AG09319 (cell line): Measurements from ENCODE around the gene RAMP1.

ENCODE experiments used
- DNase-seq: peaks from one replicate; pipeline ENCODE4 v3.0.0-alpha.2; 2010; ENCODE audit warnings: low read depth; ENCODE audit errors: extremely low read depth
- CTCF ChIP-seq: IDR thresholded peaks from 2 replicates; pipeline ENCODE4 v1.5.1; 2011; ENCODE audit warnings: low read depth, mild to moderate bottlenecking, inconsistent platforms, low read length, moderate library complexity

Gene RAMP1

DNA sequence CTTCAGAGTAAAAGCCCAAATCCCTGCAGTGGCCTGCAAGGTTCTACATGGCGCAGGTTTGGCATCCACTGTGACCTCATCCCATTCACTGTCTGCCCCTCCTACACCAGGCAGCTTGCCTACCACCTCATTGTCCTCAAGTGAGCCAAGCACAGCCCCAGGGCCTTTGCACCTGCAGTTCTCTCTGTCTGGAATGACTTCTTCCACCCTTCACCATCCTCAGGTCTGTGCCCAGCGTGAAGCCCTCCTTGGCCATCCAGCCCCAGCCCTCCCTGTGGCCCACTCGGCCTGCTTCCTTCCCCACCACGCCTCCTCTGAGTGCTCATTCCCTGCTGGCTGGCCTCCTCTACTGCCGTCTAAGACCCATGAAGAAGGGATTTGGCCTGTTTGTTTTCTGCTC, 74.8 kb downstream of the RAMP1 start:
- no peak for TF ChIP-seq CTCF
- no peak for DNase-seq

DNA sequence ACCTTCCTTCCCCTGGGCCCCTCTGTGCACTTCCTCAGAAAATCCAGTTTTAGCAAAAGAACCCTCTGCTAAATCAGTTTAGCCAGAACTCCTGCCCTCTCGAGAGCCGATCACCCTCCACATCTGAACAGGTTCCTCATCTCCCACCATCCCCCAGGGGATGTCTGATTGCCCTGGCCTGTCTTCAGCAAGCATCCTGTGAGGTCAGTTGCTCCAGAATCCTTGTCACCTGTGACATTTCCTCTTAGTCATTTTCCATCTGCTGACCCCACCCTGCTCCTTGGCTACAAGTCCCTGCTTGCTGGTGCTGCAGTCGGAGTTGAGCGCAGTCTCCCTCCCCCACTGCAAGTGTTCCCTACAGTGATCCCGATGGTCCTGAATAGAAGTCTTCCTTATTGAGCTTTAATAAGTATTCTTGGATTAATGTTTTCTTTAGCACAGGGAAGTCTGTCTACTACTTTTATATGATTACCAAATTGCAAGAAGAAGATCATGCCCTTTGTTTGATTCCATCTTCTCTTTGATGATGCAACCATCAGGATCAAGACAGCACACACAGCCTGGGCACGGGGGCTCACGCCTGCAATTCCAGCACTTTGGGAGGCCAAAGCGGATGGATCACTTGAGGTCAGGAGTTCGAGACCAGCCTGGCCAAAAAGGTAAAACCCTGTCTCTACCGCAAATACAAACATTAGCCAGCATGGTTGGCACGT, 76.5 kb downstream of the RAMP1 start:
- TF ChIP-seq CTCF: no peak
- DNase-seq: no peak

DNA sequence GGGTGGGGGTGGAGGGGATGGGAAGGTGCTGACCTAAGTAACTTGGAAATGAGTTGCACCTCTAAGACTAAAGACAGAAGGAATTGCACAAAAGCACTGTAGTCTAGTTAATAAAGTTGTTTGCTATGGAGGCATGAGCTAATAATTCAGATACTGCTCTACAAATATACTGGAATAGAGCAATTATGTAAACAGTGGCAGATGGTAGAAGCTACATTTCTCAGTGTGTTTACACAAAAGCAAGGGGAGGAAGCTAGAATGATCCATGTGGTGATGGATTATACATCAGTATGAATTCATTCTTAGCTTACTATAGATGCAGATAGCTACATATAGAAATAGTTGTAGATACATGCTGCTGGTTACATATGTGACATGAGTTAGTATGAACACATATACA, 79.8 kb downstream of the RAMP1 start:
- DNase-seq: no peak
- no peak for TF ChIP-seq CTCF

GRCh38 chr2:237940828-237941227, 81.4 kb downstream of the RAMP1 start:
- no peak for DNase-seq
- no peak for TF ChIP-seq CTCF

GRCh38 chr2:237941239-237941638, 81.8 kb downstream of the RAMP1 start:
- no peak for DNase-seq
- TF ChIP-seq CTCF: no peak

- TF ChIP-seq CTCF: no peak
These were observed 83.1 kb downstream of the RAMP1 start for GRCh38 chr2:237942513-237942899.

GRCh38 chr2:237943395-237944094, 84.1 kb downstream of the RAMP1 start:
- DNase-seq: no peak
- TF ChIP-seq CTCF: no peak

More at GRCh38 chr2:237942513-237942899, 83.1 kb downstream of the RAMP1 start:
- no peak for DNase-seq
